Measurements from ENCODE around the gene DLGAP3.

- no peak for TF ChIP-seq POLR2A (IDR thresholded peaks at IDR 0.05; ENCODE audit: low read depth, low read length)
- no peak for TF ChIP-seq CTCF (IDR thresholded peaks at IDR 0.05; ENCODE audit: extremely low read depth in 1 of 2, insufficient read depth in 1 of 2, low read depth in 1 of 2, low read length in 2 of 2)
Observed at GRCh38 chr1:34977858-34978257, 48.4 kb upstream of the DLGAP3 start.
